Measurements from ENCODE around the gene NLRP5.

Gene NLRP5

DNA sequence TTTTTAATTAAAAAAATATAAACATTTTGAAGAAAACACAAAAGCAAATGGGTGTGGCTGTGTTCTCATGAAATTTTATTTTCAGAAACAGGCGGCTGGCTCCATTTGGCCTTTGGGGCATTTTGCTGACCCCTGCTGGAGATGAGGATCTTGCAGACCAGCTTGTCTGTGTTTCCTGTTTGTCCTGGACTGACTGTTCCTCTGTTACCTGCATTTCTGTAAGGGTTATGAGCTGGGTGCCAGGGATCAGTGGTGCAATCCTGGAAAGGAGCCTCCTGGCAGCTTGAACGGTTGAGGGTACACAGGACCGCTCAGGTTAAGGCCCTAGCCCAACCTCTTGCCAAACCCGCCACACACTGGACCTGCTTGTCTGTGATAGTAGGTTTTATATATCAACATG lies 84.6 kb downstream of the NLRP5 start:
- no peak for DNase-seq (ENCODE audit: insufficient read length, low spot score)
- no peak for FAIRE-seq
- TF ChIP-seq, protein P1, sequence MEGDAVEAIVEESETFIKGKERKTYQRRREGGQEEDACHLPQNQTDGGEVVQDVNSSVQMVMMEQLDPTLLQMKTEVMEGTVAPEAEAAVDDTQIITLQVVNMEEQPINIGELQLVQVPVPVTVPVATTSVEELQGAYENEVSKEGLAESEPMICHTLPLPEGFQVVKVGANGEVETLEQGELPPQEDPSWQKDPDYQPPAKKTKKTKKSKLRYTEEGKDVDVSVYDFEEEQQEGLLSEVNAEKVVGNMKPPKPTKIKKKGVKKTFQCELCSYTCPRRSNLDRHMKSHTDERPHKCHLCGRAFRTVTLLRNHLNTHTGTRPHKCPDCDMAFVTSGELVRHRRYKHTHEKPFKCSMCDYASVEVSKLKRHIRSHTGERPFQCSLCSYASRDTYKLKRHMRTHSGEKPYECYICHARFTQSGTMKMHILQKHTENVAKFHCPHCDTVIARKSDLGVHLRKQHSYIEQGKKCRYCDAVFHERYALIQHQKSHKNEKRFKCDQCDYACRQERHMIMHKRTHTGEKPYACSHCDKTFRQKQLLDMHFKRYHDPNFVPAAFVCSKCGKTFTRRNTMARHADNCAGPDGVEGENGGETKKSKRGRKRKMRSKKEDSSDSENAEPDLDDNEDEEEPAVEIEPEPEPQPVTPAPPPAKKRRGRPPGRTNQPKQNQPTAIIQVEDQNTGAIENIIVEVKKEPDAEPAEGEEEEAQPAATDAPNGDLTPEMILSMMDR (IDR thresholded peaks at IDR 0.05; ENCODE audit: insufficient read depth, missing control alignments) = peak; percentile 3

DNA sequence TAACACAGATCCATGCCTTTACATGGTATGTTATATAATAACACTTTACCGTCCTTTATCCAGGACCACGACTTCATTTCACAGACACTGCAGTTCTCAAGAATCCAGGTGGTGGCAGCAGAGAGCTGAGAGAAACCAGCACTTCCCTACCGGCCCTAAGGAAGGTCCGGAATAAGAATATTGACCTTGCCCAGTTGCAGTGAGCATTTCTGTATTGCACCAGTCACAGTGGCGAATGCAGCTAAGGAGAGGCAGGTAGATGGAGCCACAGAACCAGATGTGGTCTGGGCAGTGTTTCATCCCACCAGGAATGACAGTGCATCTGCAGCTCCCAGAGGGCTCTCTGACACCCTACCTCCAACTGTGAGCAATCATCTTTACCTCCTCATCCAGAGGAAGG lies 89.9 kb downstream of the NLRP5 start:
- FAIRE-seq (no peak), DNase-seq (ENCODE audit: insufficient read length, low spot score) (no peak)
- TF ChIP-seq, protein P1 (IDR thresholded peaks at IDR 0.05; ENCODE audit: insufficient read depth, missing control alignments) = peak; percentile 90

DNA sequence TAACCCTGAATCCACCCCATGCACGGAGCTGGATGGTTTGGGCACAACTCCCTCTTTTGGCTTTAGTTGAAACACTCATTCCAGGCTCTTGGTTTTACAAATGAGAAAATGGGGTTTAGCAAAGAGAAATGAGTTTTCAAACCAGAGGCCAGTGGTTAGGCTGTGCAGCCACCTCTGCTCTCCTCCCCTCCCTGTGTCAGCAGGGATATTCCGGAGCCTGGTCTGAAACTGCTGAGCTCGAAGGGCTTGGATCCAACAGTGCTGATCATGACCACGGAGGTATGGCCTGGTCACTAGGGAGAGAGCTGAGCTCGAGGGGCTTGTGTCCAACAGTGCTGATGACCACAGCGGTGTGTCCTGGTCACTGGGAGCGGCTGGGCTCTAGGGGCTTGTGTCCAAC lies 93.0 kb downstream of the NLRP5 start:
- TF ChIP-seq, protein P1 (IDR thresholded peaks at IDR 0.05; ENCODE audit: insufficient read depth, missing control alignments) = no peak
- DNase-seq (ENCODE audit: insufficient read length, low spot score) (no peak), FAIRE-seq (no peak)

DNA sequence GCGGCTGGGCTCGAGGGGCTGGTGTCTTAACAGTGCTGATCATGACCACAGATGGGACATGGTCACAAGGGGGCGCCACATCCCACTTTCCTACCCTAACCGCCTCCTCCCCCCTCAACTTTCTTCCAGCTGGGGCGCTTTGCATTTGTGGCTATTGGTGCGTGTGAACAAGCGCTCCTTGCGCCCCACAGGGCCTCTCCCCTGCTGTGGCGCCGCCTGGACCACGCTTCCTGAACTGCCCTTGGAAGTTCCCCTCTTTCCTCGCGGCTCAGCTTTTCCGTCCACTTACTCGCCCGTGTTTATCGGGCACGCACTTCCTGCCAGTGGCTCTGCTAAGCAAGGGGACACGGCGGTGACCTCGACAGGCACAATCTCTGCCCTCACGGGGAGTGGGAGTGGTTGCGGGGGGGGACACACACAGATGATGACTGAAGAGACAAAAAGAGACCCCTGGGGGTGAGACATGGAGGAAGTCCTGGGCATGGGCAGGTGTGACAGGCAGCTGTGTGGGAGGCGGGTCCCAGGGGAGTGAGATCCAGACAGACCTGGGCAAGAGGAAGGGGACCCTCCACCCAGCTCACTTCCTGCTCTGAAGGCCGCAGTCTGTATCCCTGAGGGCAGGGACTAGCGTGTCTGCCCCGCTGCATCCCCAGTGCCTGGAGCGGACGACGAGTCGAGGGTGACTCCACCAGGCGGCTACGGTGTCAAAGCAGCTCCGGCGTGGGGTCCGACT lies 94.3 kb downstream of the NLRP5 start:
- FAIRE-seq (no peak), DNase-seq (ENCODE audit: insufficient read length, low spot score) (peak; percentile 92)
- TF ChIP-seq, protein P1 (IDR thresholded peaks at IDR 0.05; ENCODE audit: insufficient read depth, missing control alignments) = peak; percentile 61

DNA sequence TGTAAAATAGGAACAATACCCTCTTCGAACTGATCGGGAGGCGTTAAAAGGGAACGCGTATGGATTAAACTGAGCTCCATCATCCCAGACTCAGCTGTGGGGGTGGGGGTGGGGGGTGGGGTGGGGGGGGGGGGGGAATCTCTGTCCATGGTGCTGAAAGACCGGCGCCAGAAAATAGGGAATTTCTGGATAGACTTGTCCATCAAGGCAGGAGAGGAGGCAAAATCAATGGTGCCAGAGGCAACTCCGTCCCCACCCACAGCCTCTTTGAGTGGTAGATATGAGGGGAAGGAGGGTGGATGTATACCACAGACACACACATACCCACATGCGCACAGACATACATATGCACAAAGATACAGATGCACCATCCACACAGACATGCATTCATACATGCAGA lies 97.1 kb downstream of the NLRP5 start:
- FAIRE-seq = no peak

DNA sequence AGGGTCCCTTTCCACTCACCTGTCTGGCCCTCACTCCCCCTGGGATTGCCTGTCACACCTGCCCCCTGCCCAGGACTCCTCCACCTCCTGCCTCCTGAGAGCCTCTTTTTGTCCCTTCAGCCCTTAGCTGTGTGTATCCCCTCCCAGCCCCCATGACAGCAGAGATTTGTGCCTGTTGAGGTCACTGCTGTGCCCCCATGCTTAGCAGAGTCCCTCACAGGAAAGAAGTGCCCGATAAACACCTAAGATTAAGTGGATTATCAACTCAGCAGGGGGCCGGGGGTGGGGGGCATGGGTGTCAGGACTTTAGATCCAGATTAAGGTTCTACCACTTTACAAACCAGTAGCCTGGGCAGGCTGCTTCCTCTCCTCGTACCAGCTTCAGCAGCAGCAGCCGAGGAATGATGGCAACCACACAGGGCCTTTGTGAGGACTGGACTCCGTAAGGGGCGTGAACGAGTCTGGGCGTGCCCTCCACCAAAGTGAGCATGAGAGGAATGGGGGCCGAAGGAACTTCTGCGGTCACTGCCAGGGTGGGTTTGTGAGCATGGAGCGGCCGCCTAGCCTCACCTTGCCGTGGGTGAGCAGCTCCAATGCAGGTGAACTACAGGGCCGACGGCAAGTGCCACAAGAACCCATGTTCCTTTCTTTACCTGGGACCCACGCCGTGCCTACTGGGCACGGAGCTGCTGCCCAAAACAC lies 98.4 kb downstream of the NLRP5 start:
- DNase-seq (ENCODE audit: insufficient read length, low spot score) (no peak), FAIRE-seq (no peak)
- TF ChIP-seq, protein P1 (IDR thresholded peaks at IDR 0.05; ENCODE audit: insufficient read depth, missing control alignments) = no peak

More for the DNA sequence above, 97.1 kb downstream of the NLRP5 start:
- DNase-seq (ENCODE audit: insufficient read length, low spot score) = no peak
- TF ChIP-seq, protein P1 (IDR thresholded peaks at IDR 0.05; ENCODE audit: insufficient read depth, missing control alignments) = no peak

Measured in D721Med (cell line).